Measurements from ENCODE around the gene TUBB4A.

TUBB4A gene

GRCh38 chr19:6475321-6476108 is 26.6 kb downstream of the TUBB4A start:
- TF ChIP-seq, protein P1, sequence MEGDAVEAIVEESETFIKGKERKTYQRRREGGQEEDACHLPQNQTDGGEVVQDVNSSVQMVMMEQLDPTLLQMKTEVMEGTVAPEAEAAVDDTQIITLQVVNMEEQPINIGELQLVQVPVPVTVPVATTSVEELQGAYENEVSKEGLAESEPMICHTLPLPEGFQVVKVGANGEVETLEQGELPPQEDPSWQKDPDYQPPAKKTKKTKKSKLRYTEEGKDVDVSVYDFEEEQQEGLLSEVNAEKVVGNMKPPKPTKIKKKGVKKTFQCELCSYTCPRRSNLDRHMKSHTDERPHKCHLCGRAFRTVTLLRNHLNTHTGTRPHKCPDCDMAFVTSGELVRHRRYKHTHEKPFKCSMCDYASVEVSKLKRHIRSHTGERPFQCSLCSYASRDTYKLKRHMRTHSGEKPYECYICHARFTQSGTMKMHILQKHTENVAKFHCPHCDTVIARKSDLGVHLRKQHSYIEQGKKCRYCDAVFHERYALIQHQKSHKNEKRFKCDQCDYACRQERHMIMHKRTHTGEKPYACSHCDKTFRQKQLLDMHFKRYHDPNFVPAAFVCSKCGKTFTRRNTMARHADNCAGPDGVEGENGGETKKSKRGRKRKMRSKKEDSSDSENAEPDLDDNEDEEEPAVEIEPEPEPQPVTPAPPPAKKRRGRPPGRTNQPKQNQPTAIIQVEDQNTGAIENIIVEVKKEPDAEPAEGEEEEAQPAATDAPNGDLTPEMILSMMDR (conservative IDR thresholded peaks at IDR 0.05; ENCODE audit: low read depth, low read length) = no peak
- DNase-seq (ENCODE audit: low read depth) = no peak
- no peak overlapping the region for H3K4me3 ChIP-seq (ENCODE audit: low read depth, low read length)

GRCh38 chr19:6473647-6474046 is 28.5 kb downstream of the TUBB4A start:
- TF ChIP-seq, protein P1 (conservative IDR thresholded peaks at IDR 0.05; ENCODE audit: low read depth, low read length) = no peak
- no peak overlapping the region for H3K4me3 ChIP-seq (ENCODE audit: low read depth, low read length)
- DNase-seq (ENCODE audit: low read depth) = no peak

- TF ChIP-seq, protein P1 (conservative IDR thresholded peaks at IDR 0.05; ENCODE audit: low read depth, low read length) = no peak
- no peak for DNase-seq (ENCODE audit: low read depth)
- no peak overlapping the region for H3K4me3 ChIP-seq (ENCODE audit: low read depth, low read length)
Observed at GRCh38 chr19:6472713-6473112, 29.4 kb downstream of the TUBB4A start.

DNA sequence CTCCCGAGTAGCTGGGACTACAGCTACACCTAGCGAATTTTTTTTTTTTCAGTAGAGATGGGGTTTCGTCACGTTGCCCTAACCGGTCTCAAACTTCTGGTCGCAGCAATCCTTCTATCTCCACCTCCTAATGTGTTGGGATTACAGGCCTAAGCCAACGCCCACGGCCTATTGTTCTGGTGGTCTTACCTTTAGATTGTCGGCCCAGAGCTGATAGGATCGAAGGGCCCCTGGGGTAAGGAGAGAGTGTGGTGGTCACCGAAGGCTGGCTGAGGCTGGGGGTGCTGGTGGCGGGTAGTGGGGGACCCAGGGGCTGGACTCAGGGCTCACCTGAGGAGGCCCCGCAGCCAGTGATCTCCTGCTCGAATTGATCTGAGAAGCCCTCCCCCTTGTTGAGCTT is 31.0 kb downstream of the TUBB4A start:
- no peak overlapping the region for H3K4me3 ChIP-seq (ENCODE audit: low read depth, low read length)
- TF ChIP-seq, protein P1 (conservative IDR thresholded peaks at IDR 0.05; ENCODE audit: low read depth, low read length) = no peak
- DNase-seq (ENCODE audit: low read depth) = no peak

DNA sequence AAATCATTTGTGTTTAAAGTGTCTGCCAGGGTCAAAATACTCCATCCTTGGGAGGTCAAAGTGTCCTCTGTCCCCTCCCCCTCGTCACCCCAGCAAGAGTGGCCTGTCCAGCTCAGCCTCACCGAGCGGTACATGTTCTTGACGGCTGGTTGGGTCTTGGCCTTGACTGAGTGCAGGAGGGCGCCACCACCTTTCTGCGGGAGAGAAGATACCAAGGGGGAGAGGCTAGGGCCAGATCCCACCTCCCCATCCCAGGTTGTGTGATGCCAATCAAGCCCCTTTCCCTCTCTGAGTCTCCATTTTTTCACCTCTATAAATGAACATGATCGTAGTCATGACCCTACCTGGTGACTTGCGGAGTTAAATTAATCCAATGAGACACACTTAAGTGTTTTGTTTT is 31.9 kb downstream of the TUBB4A start:
- no peak overlapping the region for H3K4me3 ChIP-seq (ENCODE audit: low read depth, low read length)
- TF ChIP-seq, protein P1 (conservative IDR thresholded peaks at IDR 0.05; ENCODE audit: low read depth, low read length) = no peak
- no peak for DNase-seq (ENCODE audit: low read depth)

GRCh38 chr19:6467384-6467783 is 34.7 kb downstream of the TUBB4A start:
- TF ChIP-seq, protein P1 (conservative IDR thresholded peaks at IDR 0.05; ENCODE audit: low read depth, low read length) = no peak
- H3K4me3 ChIP-seq (ENCODE audit: low read depth, low read length) = no peak overlapping the region
- DNase-seq (ENCODE audit: low read depth) = no peak

Measured in choroid plexus epithelial cell (primary cell).